ENCODE measurements around the gene KCNQ1. TPM values are rescaled to one million over a fixed set of nuclear protein-coding genes. Genes with fewer than 3 reads are reported as not detected.

The KCNQ1 gene
- total and polyA plus RNA-seq, 9 of the 15 experiments (the other 6 are each of a cell fraction or from before 2014, with no cell fraction given), result 0.44 TPM; not detected in 8

GRCh38 chr11:2777871-2778629 lies 333.2 kb downstream of the KCNQ1 start (continued):
- no peak for TF ChIP-seq E4F1 (CRISPR knock-in tag; IDR thresholded peaks at IDR 0.05; ENCODE audit: borderline replicate concordance)
- TF ChIP-seq EGR1 (conservative IDR thresholded peaks at IDR 0.05), result no peak
- TF ChIP-seq TCFL5 (CRISPR knock-in tag; conservative IDR thresholded peaks at IDR 0.05), result no peak
- TF ChIP-seq ELF1 (tag; IDR thresholded peaks at IDR 0.05), result no peak
- TF ChIP-seq PTTG1 (tag; IDR thresholded peaks at IDR 0.05; ENCODE audit: low read depth), result no peak
- no peak for TF ChIP-seq BHLHE40 (IDR thresholded peaks at IDR 0.05; ENCODE audit: low read length)
- no peak for TF ChIP-seq HDAC8 (tag; IDR thresholded peaks at IDR 0.05)
- no peak for TF ChIP-seq ZNF707 (CRISPR knock-in tag; conservative IDR thresholded peaks at IDR 0.05)
- no peak for TF ChIP-seq CEBPZ (IDR thresholded peaks at IDR 0.05; ENCODE audit: borderline replicate concordance, low read depth, low read length)
- no peak for TF ChIP-seq CBX8 (IDR thresholded peaks at IDR 0.05; ENCODE audit: borderline replicate concordance, extremely low read depth, low read depth, low read length, poor library complexity, severe bottlenecking)
- TF ChIP-seq SP1 (CRISPR knock-in tag; IDR thresholded peaks at IDR 0.05), result peak; percentile 58; the same call in 1 of the 2 replicates
- TF ChIP-seq NONO (IDR thresholded peaks at IDR 0.05; ENCODE audit: low read depth in 2 of 2, low read length in 1 of 2), result no peak; a peak in 1 of 4 replicates
- TF ChIP-seq ZBTB17 (CRISPR knock-in tag; IDR thresholded peaks at IDR 0.05), result peak; percentile 41; the same call in 1 of the 2 replicates
- TF ChIP-seq ELF4 (CRISPR knock-in tag; IDR thresholded peaks at IDR 0.05), result no peak
- no peak for TF ChIP-seq PML (IDR thresholded peaks at IDR 0.05; ENCODE audit: low read length)
- no peak for TF ChIP-seq POU5F1 (IDR thresholded peaks at IDR 0.05; ENCODE audit: borderline replicate concordance, low read depth, low read length, partially characterized antibody)
- TF ChIP-seq CTBP1 (IDR thresholded peaks at IDR 0.05; ENCODE audit: borderline replicate concordance), result no peak
- TF ChIP-seq MCM5 (IDR thresholded peaks at IDR 0.05; ENCODE audit: low read depth), result no peak
- no peak for TF ChIP-seq RBM15 (IDR thresholded peaks at IDR 0.05; ENCODE audit: insufficient read depth, low read length)
- no peak for TF ChIP-seq CREM (IDR thresholded peaks at IDR 0.05; ENCODE audit: low read depth)
- no peak for TF ChIP-seq HDAC3 (IDR thresholded peaks at IDR 0.05; ENCODE audit: borderline replicate concordance, partially characterized antibody)
- 0 out of 2 replicates have a peak, but pooled peaks have one; percentile 39 for TF ChIP-seq E2F3 (CRISPR knock-in tag; IDR thresholded peaks at IDR 0.05)
- no peak for TF ChIP-seq PHB (CRISPR knock-in tag; IDR thresholded peaks at IDR 0.05)
- TF ChIP-seq MTA1 (IDR thresholded peaks at IDR 0.05; ENCODE audit: borderline replicate concordance), result no peak
